WTC11 (cell line): ENCODE measurements around the gene ARL10.

ENCODE experiments used
- ATF6 ChIP-seq: sonication (generic); formaldehyde crosslinking; IDR thresholded peaks from 2 replicates; pipeline ENCODE4 v1.8.1; 2023; ENCODE audit warnings: mild to moderate bottlenecking, missing genetic modification reagents
- E2F5 ChIP-seq: sonication (generic); formaldehyde crosslinking; IDR thresholded peaks from 2 replicates; pipeline ENCODE4 v1.8.1; 2022; ENCODE audit warnings: mild to moderate bottlenecking, moderate library complexity, missing genetic modification reagents
- JAZF1 ChIP-seq: fragments of 250-450 bp; sonication (Bioruptor Pico); IDR thresholded peaks from 2 replicates; pipeline ENCODE4 v1.9.0; 2021; ENCODE audit warnings: moderate library complexity, mild to moderate bottlenecking, inconsistent platforms
- USF2 ChIP-seq: sonication (generic); formaldehyde crosslinking; IDR thresholded peaks from 2 replicates; pipeline ENCODE4 v1.8.1; 2023; ENCODE audit warnings: mild to moderate bottlenecking, missing genetic modification reagents, moderate library complexity
- TF ChIP-seq, protein P1 (sequence below): sonication (generic); formaldehyde crosslinking; conservative IDR thresholded peaks from 2 replicates; pipeline ENCODE4 v1.8.1; 2022; ENCODE audit warnings: mild to moderate bottlenecking, missing genetic modification reagents
- TF ChIP-seq, protein P2 (sequence below): sonication (generic); formaldehyde crosslinking; IDR thresholded peaks from 2 replicates; pipeline ENCODE4 v1.8.1; 2022; ENCODE audit warnings: low read depth, mild to moderate bottlenecking, moderate library complexity, missing genetic modification reagents, borderline replicate concordance

GRCh38 chr5:176400382-176401156, 35.3 kb downstream of the ARL10 start:
- TF ChIP-seq, protein P1, sequence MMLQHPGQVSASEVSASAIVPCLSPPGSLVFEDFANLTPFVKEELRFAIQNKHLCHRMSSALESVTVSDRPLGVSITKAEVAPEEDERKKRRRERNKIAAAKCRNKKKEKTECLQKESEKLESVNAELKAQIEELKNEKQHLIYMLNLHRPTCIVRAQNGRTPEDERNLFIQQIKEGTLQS (CRISPR knock-in tag) = no peak
- TF ChIP-seq, protein P2, sequence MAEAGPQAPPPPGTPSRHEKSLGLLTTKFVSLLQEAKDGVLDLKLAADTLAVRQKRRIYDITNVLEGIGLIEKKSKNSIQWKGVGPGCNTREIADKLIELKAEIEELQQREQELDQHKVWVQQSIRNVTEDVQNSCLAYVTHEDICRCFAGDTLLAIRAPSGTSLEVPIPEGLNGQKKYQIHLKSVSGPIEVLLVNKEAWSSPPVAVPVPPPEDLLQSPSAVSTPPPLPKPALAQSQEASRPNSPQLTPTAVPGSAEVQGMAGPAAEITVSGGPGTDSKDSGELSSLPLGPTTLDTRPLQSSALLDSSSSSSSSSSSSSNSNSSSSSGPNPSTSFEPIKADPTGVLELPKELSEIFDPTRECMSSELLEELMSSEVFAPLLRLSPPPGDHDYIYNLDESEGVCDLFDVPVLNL = no peak
- TF ChIP-seq E2F5 = no peak
- no peak for TF ChIP-seq ATF6 (CRISPR knock-in tag)
- TF ChIP-seq JAZF1 (CRISPR knock-in tag) = no peak
- no peak for TF ChIP-seq USF2 (CRISPR knock-in tag)
